ENCODE measurements around the gene ATP1A3.
"Not testable (repeated sequence)": the region's sequence is repeated elsewhere in the genome, so short reads cannot be mapped to it uniquely, and the experiment has no call there.

ATP1A3 gene

DNA sequence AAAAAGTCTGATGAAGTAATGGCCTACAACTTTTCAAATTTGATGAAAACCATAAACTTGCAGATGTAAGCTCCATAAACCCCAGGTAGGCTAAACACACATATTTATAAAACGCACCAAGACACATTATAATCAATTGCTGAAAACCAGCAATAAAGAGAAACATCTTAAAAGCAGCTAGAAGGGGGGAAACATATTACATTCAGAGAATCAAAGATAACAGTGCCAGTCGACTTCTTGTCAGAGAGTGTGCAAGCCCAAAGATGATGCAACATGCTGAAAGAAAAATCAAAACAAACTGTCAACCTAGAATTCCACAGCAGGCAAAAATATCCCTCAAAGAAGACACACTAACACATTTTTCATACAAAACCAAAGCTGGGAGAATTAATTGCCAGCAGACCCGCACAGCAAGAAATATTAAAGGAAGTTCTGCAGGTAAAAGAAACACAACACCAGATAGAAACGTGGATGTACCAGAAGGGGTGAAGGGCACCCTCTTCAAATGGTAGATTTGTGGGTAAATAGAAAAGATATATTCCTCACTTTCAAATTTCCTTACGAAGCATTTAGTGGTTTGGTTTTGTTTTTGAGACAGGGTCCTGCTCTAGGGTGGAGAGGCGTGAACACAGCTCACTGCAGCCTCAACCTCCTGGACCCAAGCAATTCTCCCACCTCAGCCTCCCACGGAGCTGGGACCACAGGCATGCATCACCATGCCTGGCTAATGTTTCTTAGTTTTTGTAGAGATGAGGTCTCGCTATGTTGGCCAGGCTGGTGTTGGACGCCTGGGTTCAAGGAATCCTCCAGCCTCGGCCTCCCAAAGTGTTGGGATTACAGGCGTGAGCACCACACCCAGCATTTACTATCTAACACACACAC, 16.5 kb upstream of the ATP1A3 start:
- no peak for DNase-seq

DNA sequence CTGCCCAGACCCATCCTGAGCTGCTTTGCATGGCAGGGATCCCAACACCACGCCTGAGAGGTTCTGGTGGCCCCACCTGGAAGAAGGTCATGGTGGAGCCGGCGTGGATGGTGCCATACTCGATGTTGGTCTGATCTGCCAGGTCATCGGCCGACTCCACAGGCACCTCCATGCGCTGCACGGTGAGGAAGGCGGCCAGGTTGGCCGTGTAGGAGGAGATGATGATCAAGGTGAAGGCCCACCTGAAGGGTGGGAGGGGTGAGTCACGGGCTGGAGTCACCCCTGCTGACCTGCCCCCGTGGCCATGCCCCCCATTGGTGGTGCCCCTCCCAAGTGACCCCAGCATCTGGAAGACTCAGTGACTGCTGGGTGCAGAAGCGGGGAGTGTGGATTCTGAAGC, 12.5 kb upstream of the ATP1A3 start:
- DNase-seq = no peak

DNA sequence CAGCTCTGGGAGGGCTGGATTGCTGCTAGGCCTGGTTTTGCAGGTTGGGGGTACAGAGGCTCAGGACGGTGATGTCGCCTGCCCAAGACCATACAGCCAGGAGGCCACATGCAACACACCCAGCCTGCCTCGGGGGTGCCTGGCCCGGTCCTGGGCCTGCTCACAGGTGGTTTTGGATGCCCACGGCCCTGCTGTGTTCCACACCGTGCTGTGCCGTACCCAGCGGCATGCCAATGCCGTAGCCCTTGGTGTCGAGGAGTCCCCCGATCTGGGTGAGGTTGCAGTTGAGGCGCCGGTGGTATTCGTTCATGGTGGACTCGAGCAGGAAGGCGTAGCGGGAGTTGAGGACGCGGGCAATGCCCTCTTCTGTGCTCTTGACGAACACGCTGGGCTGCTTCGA, 11.5 kb upstream of the ATP1A3 start:
- no peak for DNase-seq

DNA sequence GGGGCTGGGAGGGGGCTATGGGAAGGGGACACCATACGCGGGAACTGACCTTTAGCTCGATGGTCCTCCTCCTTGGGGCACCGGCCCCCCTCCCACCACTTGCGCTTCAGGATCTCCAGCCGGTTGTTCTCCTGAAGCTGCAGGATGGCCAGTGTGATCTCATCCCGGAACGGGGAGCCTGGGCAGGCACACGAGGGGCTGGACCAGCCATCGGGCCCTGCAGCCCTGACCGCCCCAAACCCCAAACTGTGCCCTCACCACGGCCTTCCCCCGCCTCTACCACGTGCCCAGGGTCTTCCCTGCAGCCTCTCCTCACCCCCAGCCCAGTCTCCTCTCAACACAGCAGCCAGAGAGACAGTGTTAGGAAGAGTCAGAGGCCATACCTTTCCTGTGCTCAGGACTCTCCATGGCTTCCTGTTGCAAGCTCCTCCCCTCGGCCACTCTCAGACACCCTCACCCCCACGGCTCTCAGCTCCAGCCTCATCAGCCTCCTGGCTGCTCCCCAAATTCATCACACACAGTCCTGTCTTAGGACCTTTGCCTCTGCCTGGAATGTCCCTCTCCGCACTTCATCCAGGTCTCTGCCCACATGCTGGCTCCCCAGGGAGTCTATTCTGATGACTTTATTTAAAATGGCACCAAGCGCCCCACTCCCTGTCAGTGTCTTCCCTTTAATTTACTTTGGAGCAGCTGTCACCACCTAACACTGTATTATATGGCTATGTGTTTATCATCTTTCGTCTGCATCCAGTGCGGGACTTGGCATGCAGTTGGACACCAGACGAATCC, 9.7 kb upstream of the ATP1A3 start:
- no peak for DNase-seq

DNA sequence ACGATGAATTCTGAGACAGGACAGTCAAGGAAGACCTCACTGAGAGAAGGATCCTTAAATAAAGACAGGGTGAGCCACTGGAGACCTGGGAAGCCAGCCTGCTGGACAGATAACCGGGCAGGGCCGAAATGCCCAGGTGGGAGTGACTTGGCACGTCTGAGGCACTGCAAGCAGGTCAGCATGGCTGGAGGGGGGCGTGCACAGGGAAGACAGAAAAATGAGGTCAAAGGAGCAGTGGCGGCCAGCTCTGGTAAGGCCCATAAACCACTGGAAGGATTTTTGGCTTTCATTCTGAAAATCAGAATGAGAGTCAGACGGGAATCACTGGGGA, 5.8 kb upstream of the ATP1A3 start:
- no peak for DNase-seq

DNA sequence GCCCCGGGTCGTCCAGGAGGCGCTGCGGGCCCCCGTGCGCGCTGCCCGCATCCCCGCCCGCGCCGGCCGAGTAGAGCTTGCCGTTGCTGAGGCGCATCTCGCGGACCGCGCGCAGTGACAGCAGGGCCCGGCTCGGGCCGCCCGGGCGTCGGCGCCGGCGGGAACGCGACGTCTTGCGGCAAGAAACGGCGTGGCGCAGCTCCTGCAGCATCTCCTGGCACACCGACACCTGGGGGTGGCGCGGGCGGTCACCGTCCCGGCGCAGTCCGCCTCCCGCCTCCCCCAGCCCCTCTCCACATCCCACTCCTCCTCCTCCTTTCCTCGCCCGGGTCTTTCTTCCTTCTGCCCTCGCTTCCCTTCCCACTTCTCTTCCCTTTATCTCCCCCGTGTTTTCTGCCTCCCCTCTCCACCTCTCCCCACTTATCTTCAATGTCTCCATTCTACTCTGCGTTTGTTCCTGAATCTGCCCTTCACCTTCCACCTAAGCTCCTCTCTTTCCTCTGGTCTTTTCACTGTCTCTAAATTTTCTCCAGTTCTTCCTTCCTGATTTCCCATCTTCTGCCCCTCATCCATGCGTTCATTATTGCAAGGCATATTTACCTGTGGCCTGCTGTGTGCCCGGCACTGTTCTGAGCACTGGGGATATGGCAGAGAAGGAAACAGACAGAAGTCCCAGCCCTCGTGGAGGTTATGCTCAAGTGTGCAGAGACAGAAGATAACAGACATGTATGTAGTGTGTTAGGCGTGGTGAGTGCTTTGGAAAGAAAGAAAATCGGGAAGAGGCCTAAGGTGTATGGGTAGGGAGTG, 5.2 kb upstream of the ATP1A3 start:
- DNase-seq = no peak

DNA sequence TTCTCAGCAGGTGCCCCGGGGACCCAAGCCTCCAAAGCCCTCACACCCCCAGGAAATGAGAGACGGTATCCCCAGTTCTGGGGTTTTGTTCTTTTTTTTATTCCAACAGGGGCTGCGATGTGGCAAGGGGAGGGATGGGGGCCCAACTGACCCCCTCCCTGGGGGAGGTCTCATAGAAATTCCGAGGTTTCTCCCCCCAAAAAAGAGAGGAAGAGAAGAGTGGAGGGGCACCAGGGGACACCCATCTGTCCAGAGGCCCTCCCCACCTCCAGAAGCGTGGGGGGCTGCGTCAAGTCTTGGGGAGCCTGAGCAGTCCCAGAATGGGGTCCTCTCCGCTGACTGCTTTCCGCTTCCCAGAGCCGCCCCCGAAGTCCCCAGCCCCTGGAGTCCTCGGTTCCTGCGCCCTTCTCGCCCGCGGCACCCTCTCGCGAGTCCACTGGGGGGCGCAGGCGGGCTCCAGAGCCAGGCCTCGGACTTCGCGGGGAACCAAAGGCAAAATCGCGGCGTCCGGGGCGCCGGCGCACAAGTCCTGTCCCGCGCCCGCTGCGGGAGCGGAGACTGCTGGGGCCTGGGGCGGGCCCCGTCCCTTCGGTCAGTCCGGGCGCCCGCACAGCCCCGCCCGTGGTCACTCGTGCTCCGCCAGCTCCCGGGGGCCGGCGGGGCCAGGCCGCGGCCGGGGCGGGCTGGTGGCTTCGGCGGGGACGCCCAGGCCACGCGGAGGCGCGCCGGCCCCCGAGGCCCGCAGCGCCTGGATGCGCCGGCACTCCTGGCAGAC, 4.4 kb upstream of the ATP1A3 start:
- no peak for DNase-seq

DNA sequence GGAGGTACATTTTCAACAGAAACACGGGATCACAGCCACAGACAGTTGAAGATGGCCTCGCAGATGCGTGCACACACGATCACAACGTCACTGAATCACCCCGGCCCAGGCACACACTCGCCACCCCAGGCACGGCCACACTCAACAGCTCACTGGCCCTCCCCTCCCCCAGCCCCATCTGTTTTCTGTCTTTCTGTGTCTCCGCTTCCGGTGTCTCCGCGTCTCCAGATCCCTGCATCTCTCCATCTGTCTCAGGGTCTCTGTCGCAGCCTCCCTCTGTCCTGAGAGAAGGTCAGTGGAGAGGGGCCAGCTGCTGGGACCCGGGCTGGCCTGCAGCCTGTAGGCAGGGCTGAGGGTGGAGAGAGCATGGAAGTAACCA, 3.8 kb upstream of the ATP1A3 start:
- DNase-seq = no peak

DNA sequence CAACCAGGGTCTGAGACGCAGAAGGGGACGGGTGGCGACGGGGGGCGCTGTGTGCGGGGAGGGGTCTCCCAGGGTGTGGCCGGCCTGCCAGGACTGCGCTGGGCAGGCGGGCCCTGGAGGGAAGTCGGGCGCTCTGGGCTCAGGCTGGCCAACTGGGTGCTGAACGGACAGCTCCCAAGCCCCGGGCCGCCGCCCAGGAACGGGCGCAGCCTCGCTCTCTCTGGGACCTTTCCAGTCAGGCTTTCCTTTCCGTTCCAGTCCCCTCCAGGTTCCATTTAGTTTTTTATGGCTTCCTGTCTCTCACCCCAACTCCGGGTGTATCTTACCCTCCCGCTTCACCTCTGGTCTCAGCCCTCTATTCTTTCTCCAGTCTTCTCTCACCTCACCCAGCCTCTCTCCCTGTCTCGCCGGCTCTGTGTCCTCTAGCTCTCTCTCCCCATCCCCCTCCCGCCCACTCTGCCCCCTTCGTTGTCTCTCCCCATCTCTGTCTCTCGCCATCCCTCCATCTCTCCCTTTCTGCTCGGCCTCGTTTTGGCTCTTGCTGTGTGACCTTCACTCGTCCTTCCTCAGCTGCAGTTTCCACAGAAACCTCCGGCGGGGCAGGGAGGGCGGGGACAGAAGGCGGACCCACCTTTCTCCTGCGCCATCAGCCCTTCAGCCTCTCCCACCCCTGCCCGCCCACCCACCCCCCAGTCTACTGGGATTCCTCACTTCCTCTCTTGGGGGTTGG, 3.3 kb upstream of the ATP1A3 start:
- DNase-seq = peak; percentile 54

DNA sequence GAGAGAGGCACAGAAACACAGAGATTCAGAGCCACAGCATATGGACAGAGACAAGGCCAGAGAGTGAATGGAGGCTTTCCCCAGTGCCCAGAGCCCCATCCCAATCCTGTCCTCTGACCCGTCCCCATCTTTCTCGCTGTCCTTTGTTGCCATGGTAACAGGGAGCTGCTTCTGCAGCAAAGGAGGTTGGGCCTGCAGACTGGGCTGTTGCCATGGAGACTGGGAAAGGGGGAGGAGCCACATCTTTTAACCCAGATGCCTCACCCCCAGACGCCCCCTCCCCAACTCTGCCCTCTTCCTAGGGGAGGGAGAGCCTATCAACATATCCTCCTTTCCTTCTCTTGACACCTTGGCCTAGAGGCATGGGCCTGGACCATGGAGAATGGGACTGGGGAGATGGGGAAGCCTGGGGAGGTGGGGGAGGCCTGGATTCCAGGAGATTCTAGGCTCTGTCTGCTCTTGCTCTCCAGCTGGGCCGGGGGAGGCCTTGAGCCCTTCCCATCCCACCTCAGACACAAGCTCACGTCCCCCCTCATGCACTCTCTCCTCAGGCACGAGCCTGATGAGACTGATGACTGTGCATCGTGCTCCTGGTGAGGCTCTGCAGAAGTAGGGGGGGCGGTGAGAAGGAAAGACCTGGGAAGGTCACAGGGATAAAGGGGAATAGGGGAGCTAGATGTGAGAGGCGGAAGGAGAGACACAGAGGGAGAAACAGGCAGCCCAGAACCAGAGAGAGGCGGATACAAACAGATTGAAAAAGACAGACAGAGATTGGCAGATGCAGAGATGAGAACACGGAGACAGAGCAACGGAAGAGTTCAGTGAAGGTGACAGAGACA, 2.1 kb upstream of the ATP1A3 start:
- DNase-seq = no peak

DNA sequence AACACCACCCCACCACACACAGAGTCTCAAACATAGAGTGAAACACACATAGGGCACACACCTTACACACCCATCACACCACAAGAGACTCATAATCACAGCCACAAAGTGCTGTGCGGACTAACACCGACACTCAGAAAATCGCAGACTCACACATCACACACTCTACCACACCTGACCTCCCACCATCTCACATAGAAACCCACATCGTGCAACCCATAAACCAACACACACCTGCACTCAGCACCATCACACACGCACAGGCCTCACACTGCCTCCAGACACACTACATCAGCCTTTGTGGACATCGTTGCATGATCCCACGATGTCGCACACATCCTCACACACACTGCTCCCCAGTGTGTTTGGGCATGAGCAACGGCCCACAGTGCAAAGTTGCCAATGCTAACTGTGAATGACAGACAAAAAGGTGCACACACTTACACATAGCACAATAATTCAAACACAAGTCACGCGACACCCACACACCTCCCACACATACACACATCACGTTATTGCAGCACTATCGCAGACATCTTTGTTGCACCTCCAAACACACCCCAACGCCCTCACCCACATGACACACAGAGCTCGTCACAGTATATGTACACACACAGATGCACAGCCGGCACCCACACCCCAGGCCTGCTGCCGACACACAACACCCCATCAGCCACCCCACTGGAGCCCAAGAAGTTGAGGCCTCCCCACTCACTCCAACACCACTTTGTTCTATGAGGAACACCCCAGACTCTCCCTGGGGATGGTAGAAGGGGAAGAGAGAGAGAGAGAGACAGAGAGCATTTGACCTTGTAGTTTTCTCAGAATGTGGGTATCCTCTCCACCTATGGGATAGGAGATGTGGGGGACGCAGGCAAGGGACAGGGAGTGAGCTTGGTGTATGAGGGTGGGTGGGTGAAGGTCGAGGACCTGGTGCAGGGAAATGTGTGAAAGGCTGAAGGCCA, 1.2 kb upstream of the ATP1A3 start:
- no peak for DNase-seq

DNA sequence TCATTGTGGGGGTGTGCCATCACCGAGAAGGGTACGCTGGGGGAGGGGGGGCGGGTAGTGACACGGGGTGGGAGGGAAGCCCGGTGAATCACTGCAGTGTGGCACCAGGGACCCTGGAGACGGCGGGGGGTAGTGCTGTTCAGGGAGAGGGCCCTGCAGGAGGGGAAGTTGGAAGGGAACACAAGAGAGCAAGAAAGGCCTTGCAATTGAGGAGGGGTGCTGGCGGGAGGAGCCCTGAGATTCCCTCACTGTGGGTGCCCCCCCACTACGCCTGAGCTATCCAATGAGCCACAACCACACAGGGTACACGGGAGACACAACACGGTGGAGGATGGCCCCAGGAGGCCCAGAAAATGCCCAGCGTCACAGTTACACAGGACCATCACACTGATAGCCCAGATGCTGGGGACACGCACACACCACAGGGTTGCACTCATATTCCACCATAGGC, 516 bp upstream of the ATP1A3 start:
- DNase-seq = no peak

DNA sequence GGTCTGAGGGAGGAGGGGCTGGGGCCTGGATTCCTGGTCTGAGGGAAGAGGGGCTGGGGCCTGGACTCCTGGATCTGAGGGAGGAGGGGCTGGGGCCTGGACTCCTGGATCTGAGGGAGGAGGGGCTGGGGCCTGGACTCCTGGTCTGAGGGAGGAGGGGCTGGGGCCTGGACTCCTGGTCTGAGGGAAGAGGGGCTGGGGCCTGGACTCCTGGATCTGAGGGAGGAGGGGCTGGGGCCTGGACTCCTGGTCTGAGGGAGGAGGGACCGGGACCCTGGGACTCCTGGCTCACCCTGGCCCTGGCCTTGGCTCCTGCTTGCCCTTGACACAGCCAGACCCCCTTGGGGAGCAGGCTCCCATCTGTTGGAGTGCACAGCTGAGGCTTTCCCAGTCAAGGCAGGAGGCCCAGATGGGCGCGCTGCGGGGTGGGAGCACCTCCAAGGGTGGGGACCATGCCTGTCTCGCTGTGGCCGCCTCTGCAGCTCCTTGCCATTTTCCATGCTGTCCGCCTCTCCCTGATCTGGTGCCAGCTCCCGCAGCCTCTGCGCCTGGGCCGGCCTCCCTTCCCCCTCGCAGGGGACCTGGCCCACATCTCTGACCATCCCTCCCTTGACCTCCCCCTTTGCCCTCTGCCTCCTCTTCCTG, 2.0 kb downstream of the ATP1A3 start:
- not testable (repeated sequence) for DNase-seq

DNA sequence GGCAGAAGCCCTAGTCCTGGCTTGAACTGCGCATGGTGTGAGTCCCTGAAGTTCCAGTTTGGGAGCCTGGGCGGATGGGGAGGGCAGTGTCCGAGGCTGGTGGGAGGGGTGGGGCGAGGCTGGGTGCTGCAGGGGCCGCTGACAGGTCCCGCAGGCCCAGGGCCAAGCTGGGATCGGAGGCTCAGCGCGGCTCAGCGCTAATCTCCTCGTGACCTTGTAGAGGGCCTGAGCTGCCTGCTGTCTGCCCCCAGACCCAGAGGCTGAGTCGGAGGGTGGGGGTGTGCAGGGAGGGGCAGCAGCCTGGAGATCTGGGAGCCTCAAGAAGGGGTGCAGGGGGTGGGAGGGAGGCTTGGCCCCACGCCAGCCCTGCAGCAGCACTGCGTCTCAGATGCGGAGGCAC, 3.0 kb downstream of the ATP1A3 start:
- DNase-seq = no peak

DNA sequence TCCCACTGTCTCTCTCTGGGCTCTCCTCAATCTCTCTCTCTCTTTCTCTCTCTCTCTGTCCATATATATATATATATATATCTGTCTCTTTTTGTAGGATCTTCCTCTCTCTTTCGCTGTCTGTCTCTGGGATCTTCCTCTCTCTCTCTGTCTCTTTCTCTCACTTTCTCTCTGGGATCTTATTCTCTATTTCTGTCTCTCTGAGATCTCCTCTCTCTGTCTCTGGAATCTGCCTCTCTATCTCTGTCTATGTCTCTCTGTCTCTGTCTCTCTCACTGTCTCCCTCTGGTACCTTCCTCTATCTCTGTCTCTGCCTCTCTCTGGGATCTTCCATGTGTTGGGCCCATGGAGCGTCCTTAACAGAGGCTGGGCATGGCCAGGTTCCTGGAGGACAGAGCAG, 3.4 kb downstream of the ATP1A3 start:
- DNase-seq = no peak

DNA sequence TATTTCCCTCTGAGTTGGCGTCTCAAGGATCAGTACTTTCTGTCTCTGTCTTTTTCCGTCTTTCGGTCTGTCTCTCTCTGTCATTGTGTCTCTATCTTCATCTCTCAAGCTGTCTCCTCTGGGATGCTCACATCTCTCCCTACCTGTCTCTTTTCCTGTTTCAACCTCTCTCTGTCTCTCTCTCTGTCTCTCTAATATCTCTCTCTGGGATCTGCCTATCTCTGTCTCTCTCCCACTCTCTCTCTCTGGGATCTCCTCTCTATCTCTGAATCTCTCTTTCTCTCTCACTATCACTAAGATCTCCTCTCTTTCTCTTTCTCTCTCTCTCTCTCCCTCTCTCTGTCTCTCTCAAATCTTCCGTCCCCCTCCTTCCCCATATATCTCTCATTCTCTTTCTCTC, 4.0 kb downstream of the ATP1A3 start:
- no peak for DNase-seq

DNA sequence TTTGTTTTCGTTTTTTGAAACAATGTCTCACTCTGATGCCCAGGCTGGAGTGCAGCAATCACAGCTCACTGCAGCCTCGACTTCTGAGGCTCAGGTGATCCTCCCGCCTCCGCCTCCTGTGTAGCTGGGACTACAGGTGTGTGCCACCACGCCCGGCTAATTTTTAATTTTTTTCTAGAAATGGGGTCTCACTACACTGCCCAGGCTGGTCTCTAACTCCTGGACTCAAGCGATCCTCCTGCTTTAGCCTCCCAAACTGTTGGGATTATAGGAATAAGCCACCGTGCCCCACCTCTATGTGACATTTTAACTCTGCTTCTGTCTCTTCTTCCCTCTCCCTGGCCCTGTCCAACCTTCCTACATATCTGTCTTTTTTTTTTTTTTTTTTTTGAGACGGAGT, 5.1 kb downstream of the ATP1A3 start:
- DNase-seq = no peak

DNA sequence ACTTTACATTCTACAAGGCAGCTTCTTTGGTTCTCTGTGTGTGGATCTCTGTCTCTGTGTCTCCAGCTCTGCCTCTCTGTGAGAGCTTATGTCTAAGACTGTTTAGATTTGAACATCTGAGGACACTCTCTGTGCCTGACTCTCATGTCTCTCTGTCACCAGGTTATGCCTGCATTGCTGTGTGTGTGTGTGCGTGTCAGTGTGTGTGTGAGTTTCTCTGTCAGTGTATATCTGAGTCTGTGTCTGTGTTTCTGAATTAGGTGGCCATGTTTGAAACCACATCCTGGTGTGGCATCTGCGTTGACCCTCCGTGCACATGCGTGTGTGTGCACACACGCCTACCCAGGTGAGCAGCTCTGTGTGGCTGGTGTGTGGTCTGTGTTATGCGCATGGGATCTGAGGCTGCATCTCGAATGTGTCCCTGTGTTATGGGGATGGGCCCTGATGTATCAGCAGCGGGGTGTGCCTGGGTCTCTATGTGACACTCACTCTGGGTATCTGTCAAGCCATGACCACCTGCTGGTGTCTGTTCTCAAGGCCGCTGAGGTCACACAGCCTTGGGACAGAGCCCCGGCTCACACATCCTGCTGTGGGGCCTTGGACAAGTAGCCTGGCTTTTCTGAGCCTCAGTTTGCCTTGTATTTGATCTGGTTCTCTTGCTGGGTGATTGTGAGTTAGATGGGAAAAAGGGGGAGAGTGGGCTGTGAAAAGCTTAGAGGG, 6.7 kb downstream of the ATP1A3 start:
- DNase-seq = no peak

DNA sequence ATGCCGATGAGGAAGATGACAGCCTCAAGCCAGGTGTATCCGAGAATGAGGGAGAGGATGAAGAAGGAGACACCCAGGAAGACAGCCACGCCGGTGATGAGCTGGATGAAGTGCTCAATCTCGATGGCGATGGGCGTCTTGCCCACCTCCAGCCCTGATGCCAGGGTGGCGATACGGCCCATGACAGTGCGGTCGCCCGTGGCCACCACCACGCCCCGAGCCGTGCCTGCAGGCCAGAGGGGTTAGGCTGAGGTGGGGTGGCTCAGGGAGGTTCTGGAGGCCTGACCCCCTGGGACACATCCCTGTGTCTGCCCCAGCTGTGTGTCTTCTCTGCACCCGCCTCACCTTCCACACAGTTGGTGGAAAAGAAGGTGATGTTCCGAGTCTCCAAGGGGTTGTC, 9.1 kb downstream of the ATP1A3 start:
- no peak for DNase-seq
